Measurements from ENCODE around the gene DYRK1A.

- TF ChIP-seq CTCF (IDR thresholded peaks at IDR 0.05; ENCODE audit: poor library complexity, severe bottlenecking) (no peak), EZH2 (IDR thresholded peaks at IDR 0.05; ENCODE audit: borderline replicate concordance, insufficient read depth, low read length, poor library complexity, severe bottlenecking) (no peak)
Measured at GRCh38 chr21:37498664-37499063, 132.1 kb downstream of the DYRK1A start.
